GM19239 (cell line): ENCODE data around the gene CUL4A.
"Not testable (repeated sequence)": the region's sequence is repeated elsewhere in the genome, so short reads cannot be mapped to it uniquely, and the experiment has no call there.

Experiments
- DNase-seq: peaks from one replicate; pipeline ENCODE4 v3.0.0; 2011; ENCODE audit warnings: low spot score; ENCODE audit not compliant: insufficient read length
- FAIRE-seq: peaks from 2 replicates; lab custom pipeline; 2011; peaks lifted over from hg19 to GRCh38; lab: Jason Lieb, UNC

Gene CUL4A

DNA sequence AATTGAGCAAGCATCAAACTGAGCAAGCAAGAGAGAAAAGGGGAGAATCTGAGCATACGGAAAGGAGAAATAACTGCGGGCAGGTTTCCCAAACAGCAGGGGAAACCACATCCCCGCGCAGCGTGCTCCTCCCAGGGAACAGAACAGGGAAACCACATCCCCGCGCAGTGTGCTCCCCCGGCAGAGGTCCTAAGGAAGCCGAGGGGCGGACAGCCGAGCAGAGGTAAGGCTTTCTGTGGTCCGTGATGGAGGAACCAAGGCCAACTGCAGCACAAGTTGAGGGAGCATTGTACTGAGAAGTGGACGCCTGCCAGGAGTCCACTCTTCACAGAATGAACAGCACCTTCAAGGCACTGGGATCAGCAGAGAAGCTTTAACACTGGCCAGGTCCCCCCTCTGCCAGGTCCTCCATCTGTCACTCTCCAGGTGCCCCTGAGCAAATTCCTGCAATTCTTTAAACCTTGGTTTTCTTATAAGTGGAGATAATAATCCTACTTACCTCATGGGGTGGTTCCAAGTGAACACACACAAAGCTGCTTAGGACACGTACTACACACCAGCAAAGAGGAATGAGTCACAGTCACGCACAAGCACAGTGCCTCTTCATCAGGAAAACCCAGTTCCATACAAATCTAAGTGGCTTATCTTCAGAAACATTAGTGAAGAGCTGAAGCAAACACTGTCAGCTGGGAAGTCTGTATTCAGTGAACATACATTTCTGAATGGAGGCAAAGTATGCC lies 64.6 kb downstream of the CUL4A start:
- FAIRE-seq (no peak), DNase-seq (no peak)

DNA sequence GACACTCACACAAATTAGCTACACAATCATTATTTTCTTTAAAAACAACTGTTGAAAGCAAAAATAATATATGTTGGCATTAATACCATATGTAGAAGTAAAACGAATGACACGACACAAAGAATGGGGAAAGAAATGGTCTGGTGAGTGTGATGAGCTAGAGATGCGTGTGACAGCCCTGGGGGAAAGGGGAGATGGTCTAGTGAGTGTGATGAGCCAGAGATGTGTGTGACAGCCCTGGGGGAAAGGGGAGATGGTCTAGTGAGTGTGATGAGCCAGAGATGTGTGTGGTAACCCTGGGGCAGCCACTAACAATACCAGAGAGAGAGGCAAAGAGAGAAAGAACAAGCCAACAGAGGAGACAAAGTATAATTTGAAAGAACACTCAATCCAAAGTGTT lies 65.3 kb downstream of the CUL4A start:
- FAIRE-seq (no peak), DNase-seq (no peak)

GRCh38 chr13:113275387-113275786 lies 66.0 kb downstream of the CUL4A start:
- no peak for FAIRE-seq
- DNase-seq: no peak

GRCh38 chr13:113280126-113280525 lies 70.7 kb downstream of the CUL4A start:
- no peak for FAIRE-seq
- no peak for DNase-seq

GRCh38 chr13:113283904-113284303 lies 74.5 kb downstream of the CUL4A start:
- FAIRE-seq (no peak), DNase-seq (no peak)

DNA sequence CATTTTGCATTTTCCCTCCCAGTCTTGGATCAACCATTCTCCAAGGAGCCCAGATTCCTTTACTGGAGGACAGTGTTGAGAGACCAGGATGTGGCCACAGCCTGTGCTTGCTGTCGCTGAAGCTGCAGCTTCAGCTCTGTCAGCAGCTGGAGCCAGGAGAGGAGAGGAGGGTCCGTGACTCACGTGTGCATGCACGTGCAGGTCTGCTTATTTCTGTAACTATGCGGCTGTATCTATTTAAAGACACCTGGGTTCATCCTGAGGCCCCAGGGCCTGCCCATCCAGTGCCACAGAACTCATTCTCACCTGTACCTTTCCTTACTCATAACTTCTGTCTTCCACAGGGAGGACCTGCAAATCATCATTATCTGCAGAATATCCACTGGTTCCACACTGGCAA lies 79.5 kb downstream of the CUL4A start:
- FAIRE-seq (no peak), DNase-seq (no peak)

- FAIRE-seq: no peak
- DNase-seq: no peak
Measured at GRCh38 chr13:113291129-113291528, 81.7 kb downstream of the CUL4A start.

DNA sequence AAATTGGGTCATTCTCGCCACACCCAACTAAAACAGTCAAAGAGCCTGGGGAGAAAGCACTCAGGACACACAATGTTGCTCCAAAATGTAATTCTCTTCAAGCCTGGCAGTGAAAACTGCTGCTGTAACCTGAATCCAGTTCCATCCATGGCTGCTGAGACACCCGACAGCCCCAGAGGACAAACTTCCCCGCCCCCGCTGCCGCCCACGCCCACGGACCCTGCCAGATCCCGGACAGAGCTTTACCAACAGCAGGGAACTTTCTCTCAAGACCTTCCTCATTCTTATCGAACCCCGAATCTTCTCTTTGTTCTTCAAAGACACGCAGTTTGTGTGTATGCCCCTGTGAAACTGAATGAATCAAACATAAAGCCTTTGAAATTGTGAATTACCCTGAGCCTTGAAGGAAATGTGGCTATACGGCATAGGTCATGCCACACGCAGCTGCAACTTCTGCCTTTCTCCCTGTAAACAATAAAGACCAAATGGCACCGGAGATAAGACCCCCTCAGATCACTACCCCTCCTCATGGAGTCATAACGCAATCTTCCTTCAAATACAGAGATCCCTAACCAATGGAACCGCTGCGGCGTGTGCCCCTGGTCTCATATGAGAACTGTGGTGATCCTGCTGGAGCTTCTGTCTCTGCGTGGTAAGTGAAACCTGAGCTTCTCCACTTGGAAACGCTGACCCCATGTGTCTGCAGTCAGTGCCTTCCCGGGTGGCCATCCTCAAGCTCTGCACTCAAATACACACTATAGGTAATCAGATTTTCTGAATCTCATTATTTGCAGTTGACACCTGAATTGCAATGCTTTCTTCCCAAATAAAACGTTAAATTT lies 82.8 kb downstream of the CUL4A start:
- DNase-seq (no peak), FAIRE-seq (no peak)

DNA sequence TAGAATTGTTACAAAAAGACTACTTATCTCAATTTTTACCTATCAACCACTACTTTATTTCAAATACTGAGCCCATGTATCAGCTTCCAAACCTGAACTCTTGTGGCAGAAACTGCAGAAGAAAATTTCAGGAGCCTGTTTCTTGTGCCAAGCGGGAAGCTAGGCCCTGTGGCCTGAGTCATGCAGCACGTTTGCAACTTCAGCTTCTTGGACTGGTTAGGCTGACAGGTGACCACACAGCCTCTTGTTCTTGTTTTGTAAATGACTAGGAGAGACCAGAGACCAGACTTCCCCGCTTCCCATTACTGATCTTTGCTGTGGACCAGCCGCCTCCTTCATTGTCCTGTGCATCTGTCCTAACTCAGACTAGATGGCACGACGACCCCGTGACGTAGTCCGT lies 84.3 kb downstream of the CUL4A start:
- DNase-seq (no peak), FAIRE-seq (no peak)

- DNase-seq (no peak), FAIRE-seq (no peak)
Measured at GRCh38 chr13:113295776-113296175, 86.4 kb downstream of the CUL4A start.

DNA sequence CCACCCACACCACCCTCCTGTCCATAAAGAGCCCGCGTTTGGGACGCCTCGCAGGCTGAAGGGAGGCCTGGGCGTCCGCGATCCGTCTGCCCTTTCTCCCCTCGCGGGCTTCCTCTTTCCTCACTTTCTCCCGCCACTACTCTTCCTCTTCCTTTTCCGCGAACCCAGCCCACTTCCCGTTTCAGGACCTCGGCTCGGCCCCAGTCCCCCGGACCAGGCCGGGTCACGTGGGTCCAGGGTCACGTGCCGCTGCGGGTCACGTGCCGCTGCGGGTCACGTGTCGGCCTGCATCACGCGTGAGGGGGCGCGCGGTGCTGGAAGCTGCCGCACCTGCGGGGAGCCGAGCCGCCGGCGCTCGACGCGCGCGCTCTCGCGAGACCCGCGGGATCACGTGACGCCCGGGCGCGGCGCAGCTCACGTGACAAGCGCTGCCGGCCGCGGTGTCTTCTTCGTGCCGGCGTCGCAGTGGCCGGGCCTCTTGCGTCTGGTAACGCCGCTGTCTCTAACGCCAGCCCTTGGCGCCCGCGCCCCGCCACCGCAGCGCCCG lies 87.5 kb downstream of the CUL4A start, which contains the start of gene LAMP1:
Gene LAMP1 (plus strand): TSS at position 417 of the 547 bp plus-strand sequence. CDS start 196 bp downstream, outside the sequence.
- DNase-seq (peak; percentile 99), FAIRE-seq (peak; percentile 91)

- no peak for FAIRE-seq
- peak; percentile 36 for DNase-seq
Measured at GRCh38 chr13:113297370-113298042, 88.1 kb downstream of the CUL4A start.

GRCh38 chr13:113298043-113298945 lies 88.9 kb downstream of the CUL4A start:
- DNase-seq: no peak
- FAIRE-seq: no peak

- FAIRE-seq (peak; percentile 69), DNase-seq (no peak)
Measured at GRCh38 chr13:113299951-113300350, 90.5 kb downstream of the CUL4A start.

DNA sequence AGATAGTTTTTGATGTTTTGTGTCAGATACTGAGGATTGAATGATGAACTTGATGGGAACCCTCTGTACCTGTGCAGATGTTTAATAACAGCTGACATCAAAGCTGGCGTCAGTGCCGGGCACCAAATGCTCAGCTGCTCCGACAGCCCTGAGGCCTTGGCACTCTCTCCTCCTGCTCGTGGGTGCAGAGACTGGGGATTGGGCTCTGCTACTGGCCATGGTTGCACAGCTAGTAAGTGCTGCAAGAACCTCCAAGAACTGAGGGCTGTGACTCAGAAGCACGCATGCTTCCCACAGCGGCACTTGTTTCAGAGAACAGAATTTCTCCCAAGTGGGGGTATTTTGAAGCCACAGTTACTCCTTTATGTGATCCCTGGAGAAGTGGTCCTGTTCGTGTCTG lies 93.6 kb downstream of the CUL4A start:
- DNase-seq (no peak), FAIRE-seq (no peak)

DNA sequence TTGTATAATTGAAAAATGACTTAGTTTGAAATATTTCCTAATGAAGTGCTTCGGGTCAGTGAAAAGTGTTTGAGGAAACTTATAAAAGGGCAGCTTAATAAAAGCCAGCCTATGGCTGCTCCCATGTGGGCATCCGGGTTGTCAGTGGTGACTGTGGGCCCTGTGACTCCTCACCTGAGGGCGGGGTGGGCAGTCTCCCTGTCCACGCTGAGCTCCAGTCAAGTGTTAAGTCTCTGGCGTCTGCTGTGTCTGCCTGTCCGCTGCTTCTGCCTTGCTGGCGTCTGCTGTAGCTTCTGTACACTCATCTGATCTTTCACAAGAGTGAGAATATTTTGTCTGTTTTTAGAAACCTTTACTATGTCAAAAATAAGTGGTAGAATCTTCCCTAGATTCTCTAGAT lies 94.7 kb downstream of the CUL4A start:
- DNase-seq (no peak), FAIRE-seq (no peak)

DNA sequence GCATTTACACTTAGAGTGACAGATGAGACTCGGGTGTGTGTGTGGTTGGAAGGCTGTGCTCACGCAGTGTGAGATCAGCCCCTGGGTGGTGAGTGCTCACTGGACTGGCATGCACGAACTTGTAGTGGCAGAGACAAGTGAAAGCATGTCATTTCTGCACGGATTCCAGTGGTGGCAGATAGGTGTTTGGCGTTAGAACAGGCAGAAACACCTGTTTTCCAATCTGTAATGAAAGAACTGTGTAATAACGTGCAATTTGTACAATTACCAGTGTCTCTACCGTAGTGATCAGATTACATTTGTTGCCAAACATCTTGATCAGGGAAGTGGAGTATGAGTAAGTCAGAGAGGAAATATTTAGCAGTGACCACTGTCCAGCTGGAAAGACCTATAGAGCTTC lies 95.8 kb downstream of the CUL4A start:
- no peak for DNase-seq
- no peak for FAIRE-seq

GRCh38 chr13:113307491-113307890 lies 98.1 kb downstream of the CUL4A start:
- no peak for DNase-seq
- FAIRE-seq: no peak

DNA sequence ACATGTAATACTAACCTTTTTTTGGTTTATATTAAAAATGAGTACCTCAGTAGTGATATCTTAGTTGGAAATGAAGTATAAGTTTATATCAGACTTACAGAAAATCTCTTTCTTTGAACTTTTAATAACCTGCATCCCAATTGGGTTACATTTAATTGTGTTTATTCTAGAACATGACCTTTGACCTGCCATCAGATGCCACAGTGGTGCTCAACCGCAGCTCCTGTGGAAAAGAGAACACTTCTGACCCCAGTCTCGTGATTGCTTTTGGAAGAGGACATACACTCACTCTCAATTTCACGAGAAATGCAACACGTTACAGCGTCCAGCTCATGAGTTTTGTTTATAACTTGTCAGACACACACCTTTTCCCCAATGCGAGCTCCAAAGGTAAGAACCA lies 100.1 kb downstream of the CUL4A start:
- FAIRE-seq: no peak
- DNase-seq: no peak

DNA sequence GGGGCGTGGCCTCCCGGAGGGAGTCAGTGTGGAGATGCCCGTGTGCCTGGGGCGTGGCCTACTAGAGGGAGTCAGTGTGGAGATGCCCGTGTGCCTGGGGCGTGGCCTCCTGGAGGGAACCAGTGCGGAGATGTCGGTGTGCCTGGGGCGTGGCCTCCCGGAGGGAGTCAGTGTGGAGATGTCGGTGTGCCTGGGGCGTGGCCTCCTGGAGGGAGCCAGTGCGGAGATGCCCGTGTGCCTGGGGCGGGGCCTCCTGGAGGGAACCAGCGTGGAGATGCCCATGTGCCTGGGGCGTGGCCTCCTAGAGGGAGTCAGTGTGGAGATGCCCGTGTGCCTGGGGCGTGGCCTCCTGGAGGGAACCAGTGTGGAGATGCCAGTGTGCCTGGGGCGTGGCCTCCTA lies 104.7 kb downstream of the CUL4A start:
- FAIRE-seq: not testable (repeated sequence)

More for the DNA sequence above, 104.7 kb downstream of the CUL4A start:
- not testable (repeated sequence) for DNase-seq
